ENCODE results near the gene PCDHA10. TPM values are rescaled to one million over a fixed set of nuclear protein-coding genes. Genes with fewer than 3 reads are reported as not detected.

PCDHA10 gene
- total RNA-seq, 4 donors from 2014 or later, result 0.78 to 4.4 (median 2.4) TPM

- peak within 1 kb of the TSS in 3 of 4 donors; percentile 7 to 35 (median 7) for H3K4me3 ChIP-seq
- no peak for TF ChIP-seq POLR2A (IDR thresholded peaks at IDR 0.05)
- peak in 3 of 5 experiments; percentile 24 to 42 (median 33) for TF ChIP-seq CTCF (IDR thresholded peaks at IDR 0.05)
- TF ChIP-seq EP300 (IDR thresholded peaks at IDR 0.05), result no peak
These were observed 26.3 kb downstream of the PCDHA10 start, which contains the start of gene PCDHA13 for GRCh38 chr5:140881889-140882590. PCDHA13 (plus strand) TSS chr5:140882124; CDS start chr5:140882269, 145 bp downstream.

GRCh38 chr5:140882591-140882899 lies 26.8 kb downstream of the PCDHA10 start:
- no peaks in the 10 kb centered on the region for H3K4me1 ChIP-seq
- H3K27ac ChIP-seq, result no peak overlapping the region
- no peak for TF ChIP-seq EP300 (IDR thresholded peaks at IDR 0.05)
- peak in 1 of 5 experiments; percentile 18 for TF ChIP-seq CTCF (IDR thresholded peaks at IDR 0.05)
- 13 to 20% methylated on average over 12 of the region's 12 CpGs for WGBS, 2 donors
- peaks cover 0 to 52% (median 5%) of the 10 kb centered on the region in 4 donors for H3K9me3 ChIP-seq
- peak overlapping the region in 2 of 4 donors; percentile 7 to 35 for H3K4me3 ChIP-seq
- H3K27me3 ChIP-seq, result no peaks in the 10 kb centered on the region
- peak in 1 of 2 donors; percentile 32 for DNase-seq (ENCODE audit: low spot score in 2 of 2)
- H3K36me3 ChIP-seq, result no peaks in the 10 kb centered on the region

More at GRCh38 chr5:140881889-140882590, 26.3 kb downstream of the PCDHA10 start, which contains the start of gene PCDHA13:
- Histone ChIP-seq H3K9me3 (peaks cover 0 to 54% (median 5%) of the 10 kb centered on the region in 4 donors), H3K27me3 (no peaks in the 10 kb centered on the region), H3K36me3 (no peaks in the 10 kb centered on the region), H3K4me1 (no peaks in the 10 kb centered on the region), H3K27ac (no peak within 1 kb of the TSS)
- 7 to 12% methylated on average over 26 to 35 of the region's 35 CpGs for WGBS, 2 donors
- DNase-seq (ENCODE audit: low spot score in 2 of 2), result no peak

- Histone ChIP-seq H3K9me3 (peaks cover 0 to 50% (median 5%) of the 10 kb centered on the region in 4 donors), H3K27me3 (no peaks in the 10 kb centered on the region), H3K36me3 (no peaks in the 10 kb centered on the region), H3K4me1 (no peaks in the 10 kb centered on the region), H3K4me3 (no peak overlapping the region), H3K27ac (no peak overlapping the region)
- TF ChIP-seq CTCF (IDR thresholded peaks at IDR 0.05) (no peak), POLR2A (IDR thresholded peaks at IDR 0.05) (no peak), EP300 (IDR thresholded peaks at IDR 0.05) (no peak)
- WGBS, 2 donors, result 40 to 54% methylated on average over 16 to 39 of the region's 41 CpGs
- no peak for DNase-seq (ENCODE audit: low spot score in 2 of 2)
These were observed 27.7 kb downstream of the PCDHA10 start for GRCh38 chr5:140883373-140883772.

GRCh38 chr5:140883927-140884697 lies 28.4 kb downstream of the PCDHA10 start:
- Histone ChIP-seq H3K9me3 (peaks cover 0 to 50% (median 5%) of the 10 kb centered on the region in 4 donors), H3K27ac (no peak overlapping the region), H3K4me3 (no peak overlapping the region), H3K36me3 (no peaks in the 10 kb centered on the region), H3K4me1 (no peaks in the 10 kb centered on the region), H3K27me3 (no peaks in the 10 kb centered on the region)
- no peak for DNase-seq (ENCODE audit: low spot score in 2 of 2)
- TF ChIP-seq POLR2A (IDR thresholded peaks at IDR 0.05) (no peak), EP300 (IDR thresholded peaks at IDR 0.05) (no peak), CTCF (IDR thresholded peaks at IDR 0.05) (no peak)
- 42 to 49% methylated on average over 54 to 79 of the region's 79 CpGs for WGBS, 2 donors

GRCh38 chr5:140916325-140916724 lies 60.6 kb downstream of the PCDHA10 start:
- TF ChIP-seq CTCF (IDR thresholded peaks at IDR 0.05), result no peak
- no peak for TF ChIP-seq POLR2A (IDR thresholded peaks at IDR 0.05)
- no peak for TF ChIP-seq EP300 (IDR thresholded peaks at IDR 0.05)
- H3K27me3 ChIP-seq, result no peaks in the 10 kb centered on the region
- DNase-seq (ENCODE audit: low spot score in 2 of 2), result no peak
- no peaks in the 10 kb centered on the region for H3K4me1 ChIP-seq
- no peaks in the 10 kb centered on the region for H3K36me3 ChIP-seq
- no peak overlapping the region for H3K27ac ChIP-seq
- no peak overlapping the region for H3K4me3 ChIP-seq
- WGBS, 2 donors, result 94% methylated on average over 1 of the region's 1 CpG
- peaks cover 0 to 32% (median 0%) of the 10 kb centered on the region in 4 donors for H3K9me3 ChIP-seq
